Lower leg skin (tissue), 3 donors: ENCODE measurements around the gene TCHH.

Experiments
- POLR2A ChIP-seq, 2 donors: fragments of 450-650 bp; IDR thresholded peaks; one replicate each; pipeline ENCODE4 v1.6.1; 2016 to 2017; ENCODE audit warnings: antibody characterized with exemption in 2 of 2, mild to moderate bottlenecking in 1 of 2, moderate library complexity in 1 of 2
- TF ChIP-seq, protein P1 (sequence below), 3 donors: fragments of 450-650 bp; IDR thresholded peaks; one replicate each; pipeline ENCODE4 v1.5.1; 2016; ENCODE audit warnings: antibody characterized with exemption in 3 of 3, mild to moderate bottlenecking in 3 of 3, moderate library complexity in 2 of 3

- TF ChIP-seq, protein P1, sequence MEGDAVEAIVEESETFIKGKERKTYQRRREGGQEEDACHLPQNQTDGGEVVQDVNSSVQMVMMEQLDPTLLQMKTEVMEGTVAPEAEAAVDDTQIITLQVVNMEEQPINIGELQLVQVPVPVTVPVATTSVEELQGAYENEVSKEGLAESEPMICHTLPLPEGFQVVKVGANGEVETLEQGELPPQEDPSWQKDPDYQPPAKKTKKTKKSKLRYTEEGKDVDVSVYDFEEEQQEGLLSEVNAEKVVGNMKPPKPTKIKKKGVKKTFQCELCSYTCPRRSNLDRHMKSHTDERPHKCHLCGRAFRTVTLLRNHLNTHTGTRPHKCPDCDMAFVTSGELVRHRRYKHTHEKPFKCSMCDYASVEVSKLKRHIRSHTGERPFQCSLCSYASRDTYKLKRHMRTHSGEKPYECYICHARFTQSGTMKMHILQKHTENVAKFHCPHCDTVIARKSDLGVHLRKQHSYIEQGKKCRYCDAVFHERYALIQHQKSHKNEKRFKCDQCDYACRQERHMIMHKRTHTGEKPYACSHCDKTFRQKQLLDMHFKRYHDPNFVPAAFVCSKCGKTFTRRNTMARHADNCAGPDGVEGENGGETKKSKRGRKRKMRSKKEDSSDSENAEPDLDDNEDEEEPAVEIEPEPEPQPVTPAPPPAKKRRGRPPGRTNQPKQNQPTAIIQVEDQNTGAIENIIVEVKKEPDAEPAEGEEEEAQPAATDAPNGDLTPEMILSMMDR (IDR thresholded peaks at IDR 0.05), result no peak
- TF ChIP-seq POLR2A (IDR thresholded peaks at IDR 0.05), result no peak
Observed at GRCh38 chr1:152084853-152085252, 30.4 kb downstream of the TCHH start.
